ENCODE data around the gene MRC2. TPM values are rescaled to one million over a fixed set of nuclear protein-coding genes. Genes with fewer than 3 reads are reported as not detected.

The MRC2 gene
- total RNA-seq, 1 experiment from 2014 or later, result 12.3 TPM

- ChIA-PET CTCF (no interaction called here), POLR2A (no interaction called here)
- TF ChIP-seq CTCF (IDR thresholded peaks at IDR 0.05; ENCODE audit: unreplicated experiment), result no peak
- Mint-ChIP-seq H3K36me3 (ENCODE audit: insufficient read depth, unreplicated experiment) (no peaks in the 10 kb centered on the region), H3K27ac (ENCODE audit: low read depth, unreplicated experiment) (no peak overlapping the region), H3K27me3 (ENCODE audit: insufficient read depth, unreplicated experiment) (no peaks in the 10 kb centered on the region), H3K4me3 (ENCODE audit: unreplicated experiment) (no peak overlapping the region), H3K9me3 (ENCODE audit: unreplicated experiment) (no peaks in the 10 kb centered on the region), H3K4me1 (ENCODE audit: insufficient read depth, unreplicated experiment) (peaks cover 34% of the 10 kb centered on the region)
- peak; percentile 42 for DNase-seq (ENCODE audit: unreplicated experiment)
- intact Hi-C loops (cut with micrococcal nuclease), result no loop called here
- no TSS peak for BruUV-seq (replicated peaks)
Observed at GRCh38 chr17:62718429-62718828, 91.0 kb downstream of the MRC2 start.

GRCh38 chr17:62719586-62719985 lies 92.1 kb downstream of the MRC2 start:
- DNase-seq (ENCODE audit: unreplicated experiment), result no peak
- Mint-ChIP-seq H3K27me3 (ENCODE audit: insufficient read depth, unreplicated experiment) (no peaks in the 10 kb centered on the region), H3K4me3 (ENCODE audit: unreplicated experiment) (no peak overlapping the region), H3K9me3 (ENCODE audit: unreplicated experiment) (no peaks in the 10 kb centered on the region), H3K36me3 (ENCODE audit: insufficient read depth, unreplicated experiment) (peaks cover 2% of the 10 kb centered on the region), H3K4me1 (ENCODE audit: insufficient read depth, unreplicated experiment) (peaks cover 42% of the 10 kb centered on the region), H3K27ac (ENCODE audit: low read depth, unreplicated experiment) (no peak overlapping the region)
- no TSS peak for BruUV-seq (replicated peaks)
- TF ChIP-seq CTCF (IDR thresholded peaks at IDR 0.05; ENCODE audit: unreplicated experiment), result no peak
- POLR2A ChIA-PET, result no interaction called here
- intact Hi-C loops (cut with micrococcal nuclease), result no loop called here
- CTCF ChIA-PET, result interaction anchor here (0.9 to 1.1 kb wide), 2 partner anchors 15 to 247 kb away, joined by 3 to 6 read pairs; no protein-coding TSS in a partner anchor

GRCh38 chr17:62720126-62720850 lies 92.8 kb downstream of the MRC2 start:
- Mint-ChIP-seq H3K27ac (ENCODE audit: low read depth, unreplicated experiment) (no peak overlapping the region), H3K27me3 (ENCODE audit: insufficient read depth, unreplicated experiment) (no peaks in the 10 kb centered on the region), H3K9me3 (ENCODE audit: unreplicated experiment) (no peaks in the 10 kb centered on the region), H3K4me3 (ENCODE audit: unreplicated experiment) (no peak overlapping the region), H3K4me1 (ENCODE audit: insufficient read depth, unreplicated experiment) (peaks cover 43% of the 10 kb centered on the region), H3K36me3 (ENCODE audit: insufficient read depth, unreplicated experiment) (peaks cover 4% of the 10 kb centered on the region)
- POLR2A ChIA-PET, result no interaction called here
- peak; percentile 54 for DNase-seq (ENCODE audit: unreplicated experiment)
- intact Hi-C loops (cut with micrococcal nuclease), result no loop called here
- TF ChIP-seq CTCF (IDR thresholded peaks at IDR 0.05; ENCODE audit: unreplicated experiment), result peak; percentile 35
- CTCF ChIA-PET, result interaction anchor here (0.6 to 1.1 kb wide), 5 partner anchors 14 to 247 kb away, joined by 3 to 6 read pairs (median 3); no protein-coding TSS in a partner anchor
- no TSS peak for BruUV-seq (replicated peaks)

DNA sequence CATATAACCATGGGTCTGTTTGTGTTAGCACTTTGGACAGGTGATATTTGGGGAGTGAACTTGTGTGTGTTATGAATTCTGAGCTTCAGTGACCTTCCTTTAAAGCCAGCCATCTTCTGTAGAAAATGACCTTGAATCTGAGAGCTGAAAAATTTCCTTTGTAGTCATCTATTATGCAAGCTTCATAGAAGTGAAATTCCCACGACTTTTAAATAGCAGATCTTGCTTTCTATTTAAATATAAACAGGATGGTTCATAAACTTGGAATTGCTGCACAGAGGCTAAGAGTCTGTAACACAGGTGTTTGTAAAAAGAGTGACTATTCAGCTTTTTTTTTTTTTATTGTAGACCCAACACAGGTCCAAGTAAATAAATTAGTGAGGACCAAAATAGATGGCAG lies 95.2 kb downstream of the MRC2 start:
- no peak for DNase-seq (ENCODE audit: unreplicated experiment)
- Mint-ChIP-seq H3K27me3 (ENCODE audit: insufficient read depth, unreplicated experiment) (no peaks in the 10 kb centered on the region), H3K4me1 (ENCODE audit: insufficient read depth, unreplicated experiment) (peaks cover 47% of the 10 kb centered on the region), H3K4me3 (ENCODE audit: unreplicated experiment) (no peak overlapping the region), H3K27ac (ENCODE audit: low read depth, unreplicated experiment) (no peak overlapping the region), H3K9me3 (ENCODE audit: unreplicated experiment) (no peaks in the 10 kb centered on the region), H3K36me3 (ENCODE audit: insufficient read depth, unreplicated experiment) (peaks cover 4% of the 10 kb centered on the region)
- POLR2A ChIA-PET, result interaction anchor here (0.6 to 3.0 kb wide), 6 partner anchors 10 to 248 kb away, joined by 3 to 10 read pairs (median 5); no protein-coding TSS in a partner anchor
- intact Hi-C loops (cut with micrococcal nuclease), result no loop called here
- CTCF ChIA-PET, result interaction anchor here (2.2 kb wide), 1 partner anchor 51 kb away, joined by 5 read pairs; no protein-coding TSS in a partner anchor
- BruUV-seq (replicated peaks), result no TSS peak
- no peak for TF ChIP-seq CTCF (IDR thresholded peaks at IDR 0.05; ENCODE audit: unreplicated experiment)

Measured in MCF 10A (cell line).